Caco-2 (cell line): Measurements from ENCODE around the gene SMYD5. TPM values are rescaled to one million over a fixed set of nuclear protein-coding genes. Genes with fewer than 3 reads are reported as not detected.

Experiments
- BruUV-seq: library from RNA; stranded (reverse); fragments of 400-500 nt; replicated peaks from 2 replicates; lab custom pipeline; 2021; lab: Mats Ljungman, UMichigan
- CTCF ChIA-PET: fragments of 300-600 bp; sonication (Branson Sonifier 250); formaldehyde crosslinking; loops from one replicate; lab custom pipeline; 2022; ENCODE audit warnings: antibody characterized with exemption; lab: Charles Lee
- POLR2A ChIA-PET: fragments of 300-600 bp; sonication (Branson Sonifier 250); formaldehyde crosslinking; loops from one replicate; lab custom pipeline; 2022; ENCODE audit warnings: antibody characterized with exemption; lab: Charles Lee
- DNase-seq, 2 experiments: peaks; one replicate each; pipeline versions ENCODE4 v3.0.0 to v3.0.0-alpha.2; 2020 to 2022
- H3K27me3 ChIP-seq: replicated peaks from 2 replicates; pipeline ENCODE4 v1.6.0; 2011; ENCODE audit warnings: low read length; ENCODE audit not compliant: control insufficient read depth, insufficient read depth
- H3K36me3 ChIP-seq: 2 replicates; pipeline ENCODE4 v1.5.1; 2011; ENCODE audit warnings: low read length; ENCODE audit not compliant: control insufficient read depth, insufficient read depth
- H3K4me1 ChIP-seq: fragments of 250-450 bp; sonication (Bioruptor Pico); 2 replicates; pipeline ENCODE4 v1.5.1; 2020; ENCODE audit warnings: mild to moderate bottlenecking
- H3K4me3 ChIP-seq: 2 replicates; pipeline ENCODE4 v1.5.1; 2011; ENCODE audit warnings: low read depth, mild to moderate bottlenecking, control low read depth, low read length
- H3K9me3 ChIP-seq: fragments of 250-450 bp; sonication (Bioruptor Pico); 2 replicates; pipeline ENCODE4 v1.5.1; 2020; ENCODE audit warnings: mild to moderate bottlenecking, moderate library complexity
- H3K27ac Mint-ChIP-seq: one replicate; pipeline ENCODE4 v1.8.0; 2022; ENCODE audit warnings: mixed read lengths; ENCODE audit not compliant: unreplicated experiment
- H3K27me3 Mint-ChIP-seq: one replicate; pipeline ENCODE4 v1.8.0; 2022; ENCODE audit warnings: mixed read lengths; ENCODE audit not compliant: insufficient read depth, unreplicated experiment
- H3K36me3 Mint-ChIP-seq: one replicate; pipeline ENCODE4 v1.8.0; 2022; ENCODE audit warnings: mild to moderate bottlenecking, mixed read lengths; ENCODE audit not compliant: insufficient read depth, unreplicated experiment
- H3K4me1 Mint-ChIP-seq: one replicate; pipeline ENCODE4 v1.8.0; 2022; ENCODE audit warnings: low read depth, mixed read lengths; ENCODE audit not compliant: unreplicated experiment
- H3K4me3 Mint-ChIP-seq: one replicate; pipeline ENCODE4 v1.8.0; 2022; ENCODE audit warnings: mild to moderate bottlenecking, moderate library complexity, mixed read lengths; ENCODE audit not compliant: unreplicated experiment
- H3K9me3 Mint-ChIP-seq: one replicate; pipeline ENCODE4 v1.8.0; 2022; ENCODE audit warnings: mixed read lengths; ENCODE audit not compliant: unreplicated experiment
- intact Hi-C: fragments of 100-400 bp; cut with micrococcal nuclease; formaldehyde crosslinking; loops from one replicate; pipeline ENCODE4 v1.10.0; 2022; ENCODE audit not compliant: unreplicated experiment
- total RNA-seq: library from RNA; stranded (reverse); gene quantifications from 2 replicates; pipeline ENCODE4 v1.2.3, GENCODE V29; 2022
- TF ChIP-seq, protein P1 (sequence below), 2 experiments: fragments of 200-600 bp in 1 of 2; IDR thresholded peaks; 1 replicate in 1 of 2; 2 replicates in 1 of 2; pipeline versions ENCODE4 v1.5.1 to v1.8.0; 2011 to 2022; ENCODE audit warnings: antibody characterized with exemption in 1 of 2, control low read depth in 1 of 2, inconsistent platforms in 1 of 2, low read depth in 1 of 2, low read length in 1 of 2, mild to moderate bottlenecking in 1 of 2, moderate library complexity in 1 of 2; ENCODE audit not compliant: insufficient read depth in 1 of 2, severe bottlenecking in 1 of 2, unreplicated experiment in 1 of 2

SMYD5 gene
- total RNA-seq, 1 experiment from 2014 or later = 65.8 TPM

DNA sequence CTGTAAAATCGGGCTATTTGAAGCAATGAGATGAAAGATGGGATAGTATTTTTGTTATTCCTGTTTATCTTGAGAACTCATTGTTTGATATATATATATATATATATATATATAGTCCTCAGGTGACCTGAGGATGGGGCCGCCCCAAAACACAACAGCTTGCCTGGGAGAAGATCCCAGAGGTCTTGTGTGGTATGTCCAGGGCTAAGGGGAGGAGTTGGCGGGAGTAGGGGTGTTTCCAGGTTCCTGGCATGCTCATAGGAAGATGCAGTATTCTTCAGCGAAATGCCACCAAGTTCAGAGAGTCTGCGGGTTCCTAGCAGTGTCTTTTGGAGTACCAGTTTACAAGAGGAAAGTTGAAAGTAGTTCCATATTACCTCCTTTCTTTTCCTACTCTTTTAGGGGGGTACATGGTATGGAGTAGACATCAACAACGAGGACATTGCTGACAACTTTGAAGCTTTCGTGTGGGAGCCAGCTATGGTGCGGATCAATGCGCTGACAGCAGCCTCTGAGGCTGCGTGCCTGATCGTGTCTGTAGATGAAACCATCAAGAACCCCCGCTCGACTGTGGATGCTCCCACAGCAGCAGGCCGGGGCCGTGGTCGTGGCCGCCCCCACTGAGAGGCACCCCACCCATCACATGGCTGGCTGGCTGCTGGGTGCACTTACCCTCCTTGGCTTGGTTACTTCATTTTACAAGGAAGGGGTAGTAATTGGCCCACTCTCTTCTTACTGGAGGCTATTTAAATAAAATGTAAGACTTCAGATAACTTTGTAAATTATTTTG is 38.4 kb downstream of the SMYD5 start:
- H3K36me3 Mint-ChIP-seq = peaks cover 92% of the 10 kb centered on the region

DNA sequence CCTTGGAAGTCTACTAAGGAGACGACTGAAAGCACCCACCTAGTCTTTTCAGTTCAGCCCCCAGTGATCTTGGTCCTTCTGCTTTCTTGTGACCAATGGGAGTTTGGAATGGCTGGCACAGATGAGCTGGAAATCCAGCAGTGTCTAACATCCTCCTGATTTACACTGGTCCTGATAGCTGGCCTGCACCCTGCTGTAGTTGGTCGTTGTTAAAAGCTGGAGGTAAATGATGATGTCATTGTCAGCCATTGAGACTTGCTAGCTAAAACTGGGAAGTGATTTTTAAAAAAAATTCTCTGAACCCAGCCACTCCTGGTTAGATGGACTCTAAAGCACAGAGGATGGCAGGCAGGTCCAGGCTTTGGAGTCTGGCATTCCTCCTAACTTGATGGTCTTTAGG is 39.4 kb downstream of the SMYD5 start:
- ChIA-PET POLR2A (no interaction called here), CTCF (no interaction called here)
- no peak for DNase-seq
- H3K9me3 Mint-ChIP-seq = no peaks in the 10 kb centered on the region
- Histone ChIP-seq H3K9me3 (no peaks in the 10 kb centered on the region), H3K4me3 (no peak overlapping the region), H3K4me1 (no peaks in the 10 kb centered on the region), H3K27me3 (no peaks in the 10 kb centered on the region), H3K36me3 (peaks cover 8% of the 10 kb centered on the region)
- H3K4me1 Mint-ChIP-seq = no peaks in the 10 kb centered on the region
- no peaks in the 10 kb centered on the region for H3K27me3 Mint-ChIP-seq
- no peak overlapping the region for H3K4me3 Mint-ChIP-seq
- TF ChIP-seq, protein P1, sequence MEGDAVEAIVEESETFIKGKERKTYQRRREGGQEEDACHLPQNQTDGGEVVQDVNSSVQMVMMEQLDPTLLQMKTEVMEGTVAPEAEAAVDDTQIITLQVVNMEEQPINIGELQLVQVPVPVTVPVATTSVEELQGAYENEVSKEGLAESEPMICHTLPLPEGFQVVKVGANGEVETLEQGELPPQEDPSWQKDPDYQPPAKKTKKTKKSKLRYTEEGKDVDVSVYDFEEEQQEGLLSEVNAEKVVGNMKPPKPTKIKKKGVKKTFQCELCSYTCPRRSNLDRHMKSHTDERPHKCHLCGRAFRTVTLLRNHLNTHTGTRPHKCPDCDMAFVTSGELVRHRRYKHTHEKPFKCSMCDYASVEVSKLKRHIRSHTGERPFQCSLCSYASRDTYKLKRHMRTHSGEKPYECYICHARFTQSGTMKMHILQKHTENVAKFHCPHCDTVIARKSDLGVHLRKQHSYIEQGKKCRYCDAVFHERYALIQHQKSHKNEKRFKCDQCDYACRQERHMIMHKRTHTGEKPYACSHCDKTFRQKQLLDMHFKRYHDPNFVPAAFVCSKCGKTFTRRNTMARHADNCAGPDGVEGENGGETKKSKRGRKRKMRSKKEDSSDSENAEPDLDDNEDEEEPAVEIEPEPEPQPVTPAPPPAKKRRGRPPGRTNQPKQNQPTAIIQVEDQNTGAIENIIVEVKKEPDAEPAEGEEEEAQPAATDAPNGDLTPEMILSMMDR (IDR thresholded peaks at IDR 0.05; ENCODE audit: insufficient read depth in 1 of 2, low read depth in 1 of 2, low read length in 1 of 2, severe bottlenecking in 1 of 2, unreplicated experiment in 1 of 2) = no peak
- peaks cover 82% of the 10 kb centered on the region for H3K36me3 Mint-ChIP-seq
- intact Hi-C loops = no loop called here
- H3K27ac Mint-ChIP-seq = no peak overlapping the region
- no TSS peak for BruUV-seq

More for the DNA sequence above, 38.4 kb downstream of the SMYD5 start:
- no peak overlapping the region for H3K27ac Mint-ChIP-seq
- H3K4me1 Mint-ChIP-seq = no peaks in the 10 kb centered on the region
- no peak for DNase-seq
- Histone ChIP-seq H3K4me1 (no peaks in the 10 kb centered on the region), H3K27me3 (no peaks in the 10 kb centered on the region), H3K36me3 (peaks cover 8% of the 10 kb centered on the region), H3K9me3 (no peaks in the 10 kb centered on the region), H3K4me3 (no peak overlapping the region)
- intact Hi-C loops = no loop called here
- CTCF ChIA-PET = interaction anchor here (0.7 kb wide), 1 partner anchor 385 kb away, joined by 3 read pairs; no protein-coding TSS in a partner anchor
- TF ChIP-seq, protein P1 (IDR thresholded peaks at IDR 0.05; ENCODE audit: insufficient read depth in 1 of 2, low read depth in 1 of 2, low read length in 1 of 2, severe bottlenecking in 1 of 2, unreplicated experiment in 1 of 2) = no peak
- BruUV-seq = no TSS peak
- H3K9me3 Mint-ChIP-seq = no peaks in the 10 kb centered on the region
- POLR2A ChIA-PET = no interaction called here
- H3K27me3 Mint-ChIP-seq = no peaks in the 10 kb centered on the region
- no peak overlapping the region for H3K4me3 Mint-ChIP-seq

DNA sequence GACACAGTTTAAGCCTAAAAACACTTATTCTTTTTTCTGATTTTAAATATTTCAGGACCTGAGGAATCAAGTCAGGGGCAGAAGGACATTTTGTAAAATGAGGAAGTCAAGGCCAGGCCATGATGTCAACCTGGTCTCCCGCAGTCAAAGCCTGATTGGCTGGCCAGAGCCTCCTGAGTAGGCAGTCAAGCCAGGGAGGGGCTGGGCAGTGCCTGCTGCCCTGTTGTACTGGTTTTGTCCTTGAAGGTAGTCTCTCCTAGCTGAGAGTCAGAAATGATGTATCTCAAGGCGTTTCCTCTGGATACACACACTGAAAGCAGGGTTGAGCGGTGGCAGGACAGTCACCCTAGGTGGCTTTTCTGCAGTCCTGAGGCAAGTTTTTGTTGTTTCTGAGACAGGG is 39.9 kb downstream of the SMYD5 start:
- no peaks in the 10 kb centered on the region for H3K27me3 Mint-ChIP-seq
- no peak overlapping the region for H3K27ac Mint-ChIP-seq
- H3K36me3 Mint-ChIP-seq = peaks cover 79% of the 10 kb centered on the region
- DNase-seq = no peak
- intact Hi-C loops = no loop called here
- no TSS peak for BruUV-seq
- Histone ChIP-seq H3K4me1 (no peaks in the 10 kb centered on the region), H3K27me3 (no peaks in the 10 kb centered on the region), H3K4me3 (no peak overlapping the region), H3K36me3 (peaks cover 8% of the 10 kb centered on the region), H3K9me3 (no peaks in the 10 kb centered on the region)
- ChIA-PET POLR2A (no interaction called here), CTCF (no interaction called here)
- H3K4me1 Mint-ChIP-seq = no peaks in the 10 kb centered on the region
- TF ChIP-seq, protein P1 (IDR thresholded peaks at IDR 0.05; ENCODE audit: insufficient read depth in 1 of 2, low read depth in 1 of 2, low read length in 1 of 2, severe bottlenecking in 1 of 2, unreplicated experiment in 1 of 2) = no peak
- H3K4me3 Mint-ChIP-seq = no peak overlapping the region
- no peaks in the 10 kb centered on the region for H3K9me3 Mint-ChIP-seq
